ENCODE measurements around the gene DYRK1A.
A peak's percentile ranks its signal among the peaks of the same experiment; 100 is the strongest.

DYRK1A gene

GRCh38 chr21:37450445-37450941, 83.9 kb downstream of the DYRK1A start:
- no peak for DNase-seq

GRCh38 chr21:37451446-37451845, 84.9 kb downstream of the DYRK1A start:
- DNase-seq: no peak

- peak; percentile 58 for DNase-seq
These were observed 85.7 kb downstream of the DYRK1A start for GRCh38 chr21:37452227-37452626.

- no peak for DNase-seq
These were observed 86.8 kb downstream of the DYRK1A start for GRCh38 chr21:37453350-37453749.

- DNase-seq: no peak
These were observed 88.4 kb downstream of the DYRK1A start for GRCh38 chr21:37454869-37455503.

GRCh38 chr21:37455504-37455911, 88.9 kb downstream of the DYRK1A start:
- no peak for DNase-seq

GRCh38 chr21:37458669-37459276, 92.2 kb downstream of the DYRK1A start:
- no peak for DNase-seq

- no peak for DNase-seq
These were observed 93.0 kb downstream of the DYRK1A start for GRCh38 chr21:37459575-37459974.

GRCh38 chr21:37460196-37460595, 93.6 kb downstream of the DYRK1A start:
- no peak for DNase-seq

GRCh38 chr21:37461479-37461878, 94.9 kb downstream of the DYRK1A start:
- no peak for DNase-seq

GRCh38 chr21:37462087-37462861, 95.7 kb downstream of the DYRK1A start:
- no peak for DNase-seq

- DNase-seq: peak; percentile 51
These were observed 96.7 kb downstream of the DYRK1A start for GRCh38 chr21:37463083-37463801.

- no peak for DNase-seq
These were observed 100.5 kb downstream of the DYRK1A start for GRCh38 chr21:37467082-37467481.

- no peak for DNase-seq
These were observed 102.3 kb downstream of the DYRK1A start for GRCh38 chr21:37468909-37469308.

GRCh38 chr21:37469441-37469840, 102.9 kb downstream of the DYRK1A start:
- no peak for DNase-seq

- DNase-seq: no peak
These were observed 106.0 kb downstream of the DYRK1A start for GRCh38 chr21:37472581-37472980.

- no peak for DNase-seq
These were observed 106.9 kb downstream of the DYRK1A start for GRCh38 chr21:37473491-37473890.

GRCh38 chr21:37474342-37474741, 107.8 kb downstream of the DYRK1A start:
- DNase-seq: no peak

- no peak for DNase-seq
These were observed 108.8 kb downstream of the DYRK1A start for GRCh38 chr21:37475186-37475868.

- DNase-seq: no peak
These were observed 112.2 kb downstream of the DYRK1A start for GRCh38 chr21:37478794-37479193.

GRCh38 chr21:37483776-37484175, 117.2 kb downstream of the DYRK1A start:
- no peak for DNase-seq
